Activated CD8-positive, alpha-beta memory T cell treated with anti-CD3 and anti-CD28 coated beads for 36 hours (primary cell): ENCODE measurements around the gene RPS6KB1. TPM values are rescaled to one million over a fixed set of nuclear protein-coding genes. Genes with fewer than 3 reads are reported as not detected.
"Not testable (repeated sequence)": the region's sequence is repeated elsewhere in the genome, so short reads cannot be mapped to it uniquely, and the experiment has no call there.

Experiments used
- CTCF ChIA-PET: fragments of 350-600 bp; sonication (Branson Sonifier 250); formaldehyde crosslinking; loops from one replicate; lab custom pipeline; 2021; ENCODE audit warnings: antibody characterized with exemption; lab: Charles Lee
- POLR2A ChIA-PET: fragments of 350-600 bp; sonication (Branson Sonifier 250); formaldehyde crosslinking; loops from one replicate; lab custom pipeline; 2021; ENCODE audit warnings: antibody characterized with exemption; lab: Charles Lee
- total RNA-seq, 2 experiments: library from RNA; stranded (reverse); gene quantifications; one replicate each; pipeline ENCODE4 v1.2.3, GENCODE V29; 2021

RPS6KB1 gene
- total RNA-seq, 2 experiments from 2014 or later, result 50.2 to 53.8 TPM

DNA sequence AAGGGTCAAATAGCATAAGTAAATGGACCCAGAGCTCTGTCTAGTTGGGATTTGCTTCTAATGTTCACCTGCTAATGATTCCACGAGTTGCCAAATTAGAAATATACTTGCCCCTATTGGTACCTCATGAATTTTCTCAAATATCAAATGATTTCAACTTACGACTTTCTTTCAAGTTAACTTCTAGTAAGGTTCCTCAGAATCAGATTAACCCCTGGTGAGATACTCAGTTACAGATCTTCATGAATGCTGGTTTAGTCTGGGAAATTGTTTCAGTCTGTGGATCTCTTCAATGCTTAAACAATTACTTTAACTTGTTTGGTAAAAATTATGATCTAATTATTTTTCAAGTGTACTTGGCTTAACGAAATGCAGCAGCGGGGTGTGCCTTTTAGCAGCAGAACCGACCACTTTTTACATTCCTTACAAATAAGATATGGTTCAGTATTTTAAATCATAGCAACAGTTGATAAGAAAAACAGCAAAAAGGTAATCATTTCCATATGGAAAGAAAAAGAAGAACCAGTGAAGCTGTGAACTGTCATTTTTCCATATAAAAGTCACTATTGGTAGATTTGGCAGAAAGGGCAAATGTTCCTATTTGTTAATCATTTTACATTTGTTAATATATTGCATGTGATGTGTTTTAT is 34.6 kb upstream of the RPS6KB1 start:
- ChIA-PET POLR2A (interaction anchor here (1.3 to 1.5 kb wide), 2 partner anchors 21 to 106 kb away, joined by 3 to 6 read pairs; no protein-coding TSS in a partner anchor), CTCF (interaction anchor here (0.8 to 3.2 kb wide), 6 partner anchors 11 to 153 kb away, joined by 3 to 16 read pairs (median 4); no protein-coding TSS in a partner anchor)

GRCh38 chr17:59858932-59859331 is 34.0 kb upstream of the RPS6KB1 start:
- ChIA-PET CTCF (interaction anchor here (0.6 to 3.2 kb wide), 9 partner anchors 12 to 153 kb away, joined by 3 to 16 read pairs (median 4); partner anchors contain the start of gene RNFT1), POLR2A (interaction anchor here (0.9 to 1.5 kb wide), 3 partner anchors 15 to 107 kb away, joined by 3 to 6 read pairs (median 6); no protein-coding TSS in a partner anchor)

- ChIA-PET POLR2A (interaction anchor here (0.9 to 1.5 kb wide), 4 partner anchors 16 to 152 kb away, joined by 3 to 9 read pairs (median 6); partner anchors contain the start of genes PTRH2 and VMP1), CTCF (interaction anchor here (0.6 to 3.2 kb wide), 10 partner anchors 12 to 154 kb away, joined by 3 to 16 read pairs (median 4); partner anchors contain the start of gene RNFT1)
Measured at GRCh38 chr17:59859444-59860025, 33.4 kb upstream of the RPS6KB1 start.

DNA sequence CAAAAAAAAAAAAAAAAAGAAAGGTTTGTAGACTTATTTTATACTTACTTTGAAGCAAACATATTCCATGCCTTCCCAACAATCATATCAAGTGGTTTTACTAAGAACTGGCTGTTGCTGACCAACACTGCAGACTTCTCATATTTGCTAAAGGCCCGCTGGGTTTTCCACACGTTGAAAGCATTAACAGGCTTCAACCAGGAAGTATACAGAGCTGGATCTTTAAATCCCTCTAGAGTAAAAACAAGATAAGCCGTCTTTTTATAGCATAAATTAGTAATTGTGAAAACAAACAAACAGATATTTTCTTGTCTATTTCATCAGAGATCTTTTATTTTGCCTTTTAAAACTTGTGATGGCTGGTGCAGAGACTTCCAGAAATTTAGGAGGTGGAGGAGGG is 29.3 kb upstream of the RPS6KB1 start:
- ChIA-PET POLR2A (interaction anchor here (0.6 kb wide), 1 partner anchor 26 kb away, joined by 6 read pairs; no protein-coding TSS in a partner anchor), CTCF (no interaction called here)

GRCh38 chr17:59869941-59870218 is 23.0 kb upstream of the RPS6KB1 start:
- CTCF ChIA-PET, result interaction anchor here (0.5 to 0.6 kb wide), 2 partner anchors 46 to 73 kb away, joined by 3 to 5 read pairs; no protein-coding TSS in a partner anchor
- POLR2A ChIA-PET, result no interaction called here

DNA sequence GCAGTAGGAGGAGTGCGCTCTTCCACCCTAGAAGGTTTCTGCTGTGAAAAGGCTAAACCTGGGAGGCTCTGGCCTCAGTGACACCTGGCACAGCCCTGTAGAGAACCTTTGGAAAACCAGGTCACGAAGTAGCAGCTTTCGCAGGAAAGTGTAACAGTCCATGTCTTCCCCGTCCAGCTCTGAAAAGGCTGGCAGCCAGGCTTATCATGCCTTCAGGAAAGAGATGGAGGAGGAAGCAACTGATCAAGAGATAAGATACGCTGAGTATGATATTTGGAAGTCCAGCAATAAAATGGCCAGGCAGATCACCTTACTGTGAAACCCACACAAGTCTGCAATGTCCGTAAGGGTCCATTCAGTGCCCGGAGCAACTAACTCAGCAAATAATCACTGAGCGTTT is 22.4 kb upstream of the RPS6KB1 start:
- POLR2A ChIA-PET, result no interaction called here
- CTCF ChIA-PET, result interaction anchor here (0.6 kb wide), 1 partner anchor 73 kb away, joined by 3 read pairs; no protein-coding TSS in a partner anchor

GRCh38 chr17:59872351-59872750 is 20.6 kb upstream of the RPS6KB1 start:
- CTCF ChIA-PET, result interaction anchor here (0.9 to 1.4 kb wide), 2 partner anchors 14 to 139 kb away, joined by 3 read pairs; no protein-coding TSS in a partner anchor

DNA sequence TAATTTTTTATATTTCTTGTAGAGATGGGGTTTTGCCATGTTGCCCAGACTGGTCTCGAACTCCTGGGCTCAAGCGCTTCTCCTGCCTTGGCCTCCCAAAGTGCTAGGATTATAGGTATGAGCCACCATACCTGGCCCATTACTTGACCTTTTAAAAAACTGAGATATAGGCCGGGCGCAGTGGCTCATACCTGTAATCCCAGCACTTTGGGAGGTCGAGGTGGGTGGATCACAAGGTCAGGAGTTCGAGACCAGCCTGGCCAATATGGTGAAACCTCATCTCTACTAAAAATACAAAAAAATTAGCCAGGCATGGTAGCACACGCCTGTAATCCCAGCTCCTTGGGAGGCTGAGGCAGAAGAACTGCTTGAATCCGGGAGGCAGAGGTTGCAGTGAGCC is 19.5 kb upstream of the RPS6KB1 start:
- CTCF ChIA-PET, POLR2A ChIA-PET: not testable (repeated sequence)

More at GRCh38 chr17:59872351-59872750, 20.6 kb upstream of the RPS6KB1 start:
- POLR2A ChIA-PET, result no interaction called here

GRCh38 chr17:59874376-59874775 is 18.5 kb upstream of the RPS6KB1 start:
- ChIA-PET CTCF (interaction anchor here (0.9 kb wide), 1 partner anchor 8 kb away, joined by 3 read pairs; no protein-coding TSS in a partner anchor), POLR2A (no interaction called here)

- POLR2A ChIA-PET, result interaction anchor here (0.6 kb wide), 1 partner anchor 11 kb away, joined by 4 read pairs; no protein-coding TSS in a partner anchor
- CTCF ChIA-PET, result no interaction called here
Measured at GRCh38 chr17:59876107-59876506, 16.8 kb upstream of the RPS6KB1 start.

DNA sequence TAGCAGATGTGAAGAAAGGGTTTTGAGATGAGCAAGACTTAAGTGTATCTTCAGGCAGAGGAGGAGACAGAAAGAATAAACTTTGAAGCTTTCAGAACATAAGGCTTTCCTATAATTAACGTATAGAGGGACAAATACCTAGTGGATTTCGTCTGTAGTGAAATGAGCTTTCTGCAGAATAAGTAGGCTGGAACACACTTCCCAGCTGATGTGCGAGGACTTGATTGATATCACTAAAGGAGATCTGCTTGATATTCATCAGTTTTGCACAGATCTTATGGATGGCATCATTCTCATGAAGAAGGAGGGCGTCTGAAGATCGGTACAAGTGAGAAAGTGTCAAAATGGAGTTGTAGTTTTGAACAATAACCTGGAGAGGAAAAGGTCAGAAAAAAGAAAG is 15.0 kb upstream of the RPS6KB1 start:
- ChIA-PET POLR2A (no interaction called here), CTCF (interaction anchor here (0.7 kb wide), 1 partner anchor 1734 kb away, joined by 3 read pairs; no protein-coding TSS in a partner anchor)

GRCh38 chr17:59878624-59879023 is 14.3 kb upstream of the RPS6KB1 start:
- POLR2A ChIA-PET, result no interaction called here
- CTCF ChIA-PET, result no interaction called here

DNA sequence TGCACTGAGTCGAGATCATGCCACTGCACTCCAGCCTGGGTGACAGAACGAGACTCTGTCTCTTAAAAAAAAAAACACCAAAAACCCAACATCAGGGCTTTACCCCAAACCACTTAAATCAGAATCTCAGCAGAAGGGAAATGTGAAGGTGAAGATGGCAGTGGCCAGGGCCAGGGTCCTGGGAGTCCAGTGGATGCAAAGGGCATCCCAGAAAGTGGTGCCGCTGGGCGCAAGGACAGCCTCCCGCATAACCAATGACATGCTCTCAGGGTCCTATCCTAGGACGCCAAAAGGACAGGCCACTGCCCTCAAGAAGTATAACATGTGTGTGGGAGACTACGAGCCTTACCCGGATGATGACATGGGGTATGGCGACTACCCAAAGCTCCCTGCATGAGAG is 8.1 kb upstream of the RPS6KB1 start:
- ChIA-PET CTCF (no interaction called here), POLR2A (interaction anchor here (0.6 kb wide), 1 partner anchor 90 kb away, joined by 6 read pairs; no protein-coding TSS in a partner anchor)

GRCh38 chr17:59888145-59888750 is 4.7 kb upstream of the RPS6KB1 start:
- CTCF ChIA-PET, result no interaction called here
- POLR2A ChIA-PET, result no interaction called here

- POLR2A ChIA-PET, result no interaction called here
- CTCF ChIA-PET, result no interaction called here
Measured at GRCh38 chr17:59890720-59891119, 2.2 kb upstream of the RPS6KB1 start.

DNA sequence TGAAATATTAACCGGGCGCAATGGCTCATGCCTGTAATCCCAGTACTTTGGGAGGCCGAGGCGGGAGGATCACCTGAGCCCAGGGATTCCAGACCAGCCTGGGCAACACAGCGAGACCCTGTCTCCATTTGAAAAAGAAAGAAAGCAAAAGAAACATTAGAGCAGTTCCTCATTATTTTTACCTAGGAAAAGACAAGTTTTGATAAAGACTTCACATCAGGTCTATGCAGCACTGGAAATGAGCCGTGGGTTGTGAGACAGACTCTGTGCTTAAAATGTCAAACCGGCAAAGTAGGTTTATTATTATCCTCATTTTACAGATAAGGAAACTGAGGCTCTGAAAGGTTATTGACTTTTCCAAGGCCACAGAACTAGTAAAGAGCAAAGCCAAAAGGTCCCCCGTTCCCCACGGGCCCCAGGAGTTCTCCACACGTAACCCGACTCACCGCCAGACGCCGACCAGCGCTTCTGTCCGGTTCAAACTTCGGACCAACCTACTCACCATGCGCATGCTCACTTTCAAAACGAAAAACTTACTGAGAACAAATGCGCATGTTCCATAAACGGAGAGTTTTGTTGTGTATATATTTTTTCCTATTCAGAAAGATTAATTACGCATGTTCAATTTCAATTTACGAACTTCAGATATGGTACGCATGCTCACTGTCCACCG is 534 bp upstream of the RPS6KB1 start:
- CTCF ChIA-PET, result interaction anchor here (0.6 to 1.4 kb wide), 3 partner anchors 21 to 186 kb away, joined by 3 read pairs; no protein-coding TSS in a partner anchor
- POLR2A ChIA-PET, result interaction anchor here (0.6 to 1.2 kb wide), 4 partner anchors 10 to 138 kb away, joined by 3 to 6 read pairs (median 4); no protein-coding TSS in a partner anchor

DNA sequence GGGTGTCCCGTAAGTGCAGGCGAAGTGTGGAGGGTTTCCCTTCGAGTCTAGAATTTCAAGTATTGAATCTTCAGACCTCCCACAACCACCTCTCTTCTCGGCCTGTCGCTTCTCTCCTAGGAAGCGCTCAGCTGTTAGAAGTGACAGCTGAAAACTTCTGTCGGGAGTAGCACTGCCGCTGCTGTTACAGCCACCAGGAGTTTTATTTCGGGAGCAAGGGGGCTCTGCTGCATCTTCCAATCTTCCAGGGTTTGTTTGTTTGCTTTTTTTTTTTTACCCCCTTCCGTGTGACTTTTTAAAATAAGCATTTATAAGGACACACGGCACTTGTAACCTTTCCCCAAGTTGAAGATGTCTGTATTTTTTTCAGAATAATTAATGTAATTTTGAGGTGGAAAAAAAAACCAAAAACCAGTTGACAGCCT is 767 bp downstream of the RPS6KB1 start:
- ChIA-PET CTCF (interaction anchor here (0.5 to 1.4 kb wide), 4 partner anchors 20 to 184 kb away, joined by 3 read pairs; no protein-coding TSS in a partner anchor), POLR2A (interaction anchor here (0.6 to 0.9 kb wide), 7 partner anchors 21 to 328 kb away, joined by 3 to 6 read pairs (median 3); partner anchors contain the start of gene DHX40)

DNA sequence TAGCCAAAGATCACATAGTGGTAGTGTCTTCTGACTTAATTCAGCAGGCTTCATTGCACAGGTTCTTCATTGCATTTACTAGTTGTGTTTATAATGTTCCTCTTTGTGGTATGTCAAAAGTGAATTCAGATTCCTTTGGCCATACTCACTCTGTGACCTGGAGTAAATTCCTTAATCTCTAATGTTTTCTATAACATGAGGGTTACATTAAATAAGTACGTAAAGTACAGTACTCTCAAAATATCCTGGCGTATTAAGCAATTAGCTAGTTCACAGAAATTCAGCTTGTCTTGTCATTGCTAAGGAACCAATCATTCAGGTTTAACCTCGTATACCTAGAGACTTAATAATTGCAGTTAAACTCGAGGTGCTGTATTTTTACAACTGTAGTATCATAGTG is 4.2 kb downstream of the RPS6KB1 start:
- ChIA-PET CTCF (no interaction called here), POLR2A (no interaction called here)

GRCh38 chr17:59899099-59899498 is 6.2 kb downstream of the RPS6KB1 start:
- CTCF ChIA-PET, result no interaction called here
- POLR2A ChIA-PET, result no interaction called here
